GM12874 (cell line): ENCODE results near the gene TSSC4.

Experiments used
- CTCF ChIP-seq: IDR thresholded peaks from 2 replicates; pipeline ENCODE4 v1.5.1; 2011; ENCODE audit warnings: low read depth, mild to moderate bottlenecking, control low read depth, low read length, moderate library complexity; ENCODE audit not compliant: insufficient read depth

Gene TSSC4

GRCh38 chr11:2445746-2446551 is 45.4 kb downstream of the TSSC4 start:
- no peak for TF ChIP-seq CTCF

DNA sequence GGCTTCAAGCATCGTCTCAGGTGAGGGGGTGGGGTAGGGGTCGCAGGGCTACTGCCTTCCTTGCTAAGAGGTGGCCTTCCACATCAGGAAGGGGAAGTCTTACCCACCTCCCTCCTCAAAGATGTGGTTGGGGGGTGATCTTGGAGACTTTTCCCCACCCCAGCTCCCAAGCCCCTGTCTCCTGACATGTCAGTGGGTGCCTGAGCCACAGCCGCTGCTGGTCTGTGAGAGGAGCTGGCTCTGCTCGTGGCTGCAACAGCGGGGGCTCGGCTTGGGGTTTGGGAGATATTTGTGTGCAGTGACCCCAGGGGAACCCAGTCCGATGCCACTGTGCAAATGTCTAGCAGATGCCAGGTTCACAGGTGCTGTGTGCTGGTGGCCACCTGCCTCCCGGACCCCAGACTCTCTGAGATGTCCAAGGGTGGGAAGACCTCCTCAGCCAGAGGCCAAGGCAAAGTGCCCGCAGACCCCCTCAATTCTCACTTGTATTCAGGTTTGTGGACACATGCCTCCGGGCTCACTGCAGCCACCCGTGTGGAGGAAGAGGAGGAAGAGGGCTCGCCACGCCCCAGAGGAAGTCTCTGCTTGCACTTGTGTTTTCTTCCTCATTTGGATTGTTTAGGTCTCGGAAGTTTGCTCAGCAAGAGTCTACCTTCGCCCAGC is 46.2 kb downstream of the TSSC4 start:
- TF ChIP-seq CTCF: no peak

- no peak for TF ChIP-seq CTCF
Observed at GRCh38 chr11:2447253-2447950, 46.9 kb downstream of the TSSC4 start.

GRCh38 chr11:2447951-2448650 is 47.6 kb downstream of the TSSC4 start:
- no peak for TF ChIP-seq CTCF

DNA sequence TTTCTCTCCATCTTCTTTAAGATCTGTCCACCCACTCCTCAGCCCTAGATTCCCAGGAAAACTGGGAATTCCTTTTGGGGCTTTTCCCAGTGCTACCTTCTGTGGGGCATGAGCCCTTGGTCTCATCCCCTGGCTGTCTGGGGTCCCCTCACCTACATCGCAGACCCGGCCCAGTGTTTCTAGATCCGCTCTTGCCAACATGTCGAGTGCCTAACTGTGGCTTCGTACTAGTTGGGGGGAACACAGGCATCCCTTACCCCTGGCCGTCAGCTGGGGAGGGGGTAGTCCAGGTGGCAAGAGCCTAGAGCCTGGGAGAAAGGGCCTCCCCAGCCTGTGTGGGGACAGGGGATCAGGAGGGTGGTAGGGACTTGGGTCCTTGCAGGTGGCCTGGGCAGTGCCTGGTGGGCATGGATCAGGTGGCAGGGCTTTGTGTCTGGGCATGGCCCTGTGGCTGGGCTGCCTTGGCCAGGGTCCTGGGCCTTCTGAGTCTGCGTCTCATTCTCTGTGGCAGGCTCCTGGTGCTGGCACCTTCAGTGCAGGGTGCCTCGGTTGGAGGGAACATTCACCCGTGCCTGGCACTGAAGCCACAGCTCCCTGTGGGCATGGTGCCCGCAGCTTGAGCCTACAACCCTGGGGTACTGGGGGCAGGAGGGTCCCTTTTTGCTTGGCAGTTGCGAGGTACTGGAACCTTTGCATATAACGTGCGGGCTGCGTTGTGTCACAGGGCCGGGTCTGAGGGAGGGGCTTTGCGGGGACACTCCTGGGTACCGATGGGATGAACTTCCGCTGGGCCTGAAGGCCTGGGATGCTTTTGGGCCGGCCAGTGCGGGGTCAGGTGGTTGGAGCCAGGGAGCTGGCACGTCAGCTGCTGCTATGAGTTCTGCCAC is 48.4 kb downstream of the TSSC4 start:
- no peak for TF ChIP-seq CTCF

DNA sequence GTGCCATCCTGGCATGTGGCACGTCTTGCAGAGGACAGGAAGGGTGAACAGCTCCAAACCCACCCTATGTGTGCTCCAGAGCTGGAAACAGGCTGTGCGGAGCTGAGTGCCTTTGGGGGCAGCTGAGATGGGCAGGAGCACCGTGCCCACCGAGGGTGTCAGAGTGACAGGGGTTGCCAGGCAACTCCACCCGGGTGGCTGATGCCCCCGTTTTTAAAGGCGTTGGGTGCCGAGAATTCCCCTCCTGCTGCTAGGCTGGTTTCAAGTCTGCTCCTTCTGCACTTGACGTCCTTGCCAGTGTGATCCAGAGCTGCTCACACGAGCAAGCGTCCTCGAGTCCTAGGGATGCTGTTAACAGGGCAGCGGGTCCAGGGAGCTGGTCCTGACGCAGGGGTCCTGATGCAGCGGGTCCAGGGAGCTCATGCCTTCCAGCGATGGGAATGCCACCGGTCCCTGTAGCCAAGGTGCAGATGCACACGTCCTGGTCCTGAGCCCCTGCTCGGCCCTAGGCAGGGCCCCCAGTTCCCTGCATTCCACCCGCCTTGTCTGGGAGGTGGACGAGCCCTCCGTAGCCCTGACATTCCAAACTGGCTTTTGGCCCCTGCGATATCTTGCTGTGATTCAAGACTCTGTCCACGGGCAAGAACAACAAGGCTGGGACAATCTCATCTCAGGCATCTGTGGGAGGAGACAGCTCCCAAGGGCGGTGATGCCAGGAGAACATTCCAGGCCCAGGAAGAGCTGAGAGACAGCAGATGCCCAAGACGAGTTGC is 49.2 kb downstream of the TSSC4 start:
- no peak for TF ChIP-seq CTCF
